NB4 (cell line): ENCODE measurements around the gene GRAMD4.

Experiments used
- POLR2A ChIP-seq: IDR thresholded peaks from 2 replicates; pipeline ENCODE4 v1.6.1; 2011; ENCODE audit warnings: mild to moderate bottlenecking; ENCODE audit not compliant: insufficient read length; ENCODE audit errors: extremely low read depth
- TF ChIP-seq, protein P1 (sequence below): IDR thresholded peaks from one replicate; pipeline ENCODE4 v1.5.1; 2012; ENCODE audit warnings: low read depth, low read length

DNA sequence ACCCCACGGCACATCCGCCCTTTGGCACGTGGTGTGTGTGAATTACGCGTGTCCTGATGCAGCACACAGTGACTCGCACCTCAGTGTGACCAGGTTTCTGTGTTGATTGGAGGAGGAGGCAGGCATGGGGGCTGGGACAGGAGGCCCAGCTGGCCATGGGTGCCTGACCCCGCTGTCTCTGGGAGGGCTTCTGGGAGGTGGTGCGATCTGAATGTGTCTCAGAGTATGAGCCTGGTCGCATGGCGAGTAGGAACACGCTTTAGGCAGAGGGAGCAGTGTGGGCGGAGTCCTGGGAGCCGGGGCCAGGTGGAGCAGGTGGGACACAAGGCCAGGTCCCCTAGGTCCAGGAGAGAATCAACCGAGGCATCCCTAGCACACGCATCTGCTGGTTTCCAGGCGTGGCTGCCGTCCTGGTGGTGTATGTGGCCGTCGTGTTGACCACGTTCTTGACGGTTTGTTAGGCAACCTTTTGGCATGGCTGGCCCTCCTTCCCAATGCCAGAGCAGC lies 5.7 kb downstream of the GRAMD4 start:
- TF ChIP-seq, protein P1, sequence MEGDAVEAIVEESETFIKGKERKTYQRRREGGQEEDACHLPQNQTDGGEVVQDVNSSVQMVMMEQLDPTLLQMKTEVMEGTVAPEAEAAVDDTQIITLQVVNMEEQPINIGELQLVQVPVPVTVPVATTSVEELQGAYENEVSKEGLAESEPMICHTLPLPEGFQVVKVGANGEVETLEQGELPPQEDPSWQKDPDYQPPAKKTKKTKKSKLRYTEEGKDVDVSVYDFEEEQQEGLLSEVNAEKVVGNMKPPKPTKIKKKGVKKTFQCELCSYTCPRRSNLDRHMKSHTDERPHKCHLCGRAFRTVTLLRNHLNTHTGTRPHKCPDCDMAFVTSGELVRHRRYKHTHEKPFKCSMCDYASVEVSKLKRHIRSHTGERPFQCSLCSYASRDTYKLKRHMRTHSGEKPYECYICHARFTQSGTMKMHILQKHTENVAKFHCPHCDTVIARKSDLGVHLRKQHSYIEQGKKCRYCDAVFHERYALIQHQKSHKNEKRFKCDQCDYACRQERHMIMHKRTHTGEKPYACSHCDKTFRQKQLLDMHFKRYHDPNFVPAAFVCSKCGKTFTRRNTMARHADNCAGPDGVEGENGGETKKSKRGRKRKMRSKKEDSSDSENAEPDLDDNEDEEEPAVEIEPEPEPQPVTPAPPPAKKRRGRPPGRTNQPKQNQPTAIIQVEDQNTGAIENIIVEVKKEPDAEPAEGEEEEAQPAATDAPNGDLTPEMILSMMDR = no peak
- no peak for TF ChIP-seq POLR2A
